SU-DHL-6 (cell line): ENCODE data around the gene KLHL18.

Experiments
- EZH2phosphoT487 ChIP-seq: fragments of 200-600 bp; sonication (generic), shearing (Covaris generic); conservative IDR thresholded peaks from 2 replicates; pipeline ENCODE4 v1.6.1; 2018; ENCODE audit warnings: mild to moderate bottlenecking, antibody characterized with exemption, low read length, moderate library complexity, mixed read lengths
- TF ChIP-seq, protein P1 (sequence below): fragments of 200-600 bp; sonication (generic); IDR thresholded peaks from one replicate; pipeline ENCODE4 v1.5.1; 2017; ENCODE audit warnings: antibody characterized with exemption, mild to moderate bottlenecking, low read length, moderate library complexity; ENCODE audit not compliant: insufficient read depth, poor library complexity, severe bottlenecking

GRCh38 chr3:47377186-47377585 lies 94.4 kb downstream of the KLHL18 start:
- TF ChIP-seq, protein P1, sequence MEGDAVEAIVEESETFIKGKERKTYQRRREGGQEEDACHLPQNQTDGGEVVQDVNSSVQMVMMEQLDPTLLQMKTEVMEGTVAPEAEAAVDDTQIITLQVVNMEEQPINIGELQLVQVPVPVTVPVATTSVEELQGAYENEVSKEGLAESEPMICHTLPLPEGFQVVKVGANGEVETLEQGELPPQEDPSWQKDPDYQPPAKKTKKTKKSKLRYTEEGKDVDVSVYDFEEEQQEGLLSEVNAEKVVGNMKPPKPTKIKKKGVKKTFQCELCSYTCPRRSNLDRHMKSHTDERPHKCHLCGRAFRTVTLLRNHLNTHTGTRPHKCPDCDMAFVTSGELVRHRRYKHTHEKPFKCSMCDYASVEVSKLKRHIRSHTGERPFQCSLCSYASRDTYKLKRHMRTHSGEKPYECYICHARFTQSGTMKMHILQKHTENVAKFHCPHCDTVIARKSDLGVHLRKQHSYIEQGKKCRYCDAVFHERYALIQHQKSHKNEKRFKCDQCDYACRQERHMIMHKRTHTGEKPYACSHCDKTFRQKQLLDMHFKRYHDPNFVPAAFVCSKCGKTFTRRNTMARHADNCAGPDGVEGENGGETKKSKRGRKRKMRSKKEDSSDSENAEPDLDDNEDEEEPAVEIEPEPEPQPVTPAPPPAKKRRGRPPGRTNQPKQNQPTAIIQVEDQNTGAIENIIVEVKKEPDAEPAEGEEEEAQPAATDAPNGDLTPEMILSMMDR = no peak
- TF ChIP-seq EZH2phosphoT487 = no peak
